Ascending aorta (tissue), 2 donors: ENCODE data around the gene RNF114. TPM values are rescaled to one million over a fixed set of nuclear protein-coding genes. Genes with fewer than 3 reads are reported as not detected.

Experiments used
- DNase-seq, 2 donors: peaks; one replicate each; pipeline ENCODE4 v3.0.0-alpha.2; 2019; ENCODE audit warnings: low spot score in 2 of 2
- H3K27ac ChIP-seq, 2 donors: fragments of 200-600 bp; sonication (generic); one replicate each; pipeline ENCODE4 v1.5.1; 2016 to 2017; ENCODE audit warnings: mild to moderate bottlenecking in 1 of 2
- H3K27me3 ChIP-seq: fragments of 200-600 bp; sonication (generic); one replicate; pipeline ENCODE4 v1.5.1; 2017
- H3K36me3 ChIP-seq, 2 donors: fragments of 200-600 bp; sonication (generic); one replicate each; pipeline ENCODE4 v1.5.1; 2016
- H3K4me1 ChIP-seq, 2 donors: fragments of 200-600 bp; sonication (generic); one replicate each; pipeline ENCODE4 v1.5.1; 2016 to 2017; ENCODE audit warnings: mild to moderate bottlenecking in 1 of 2
- H3K4me3 ChIP-seq, 2 donors: fragments of 200-600 bp; sonication (generic); one replicate each; pipeline ENCODE4 v1.5.1; 2016 to 2017; ENCODE audit warnings: mild to moderate bottlenecking in 1 of 2
- H3K9me3 ChIP-seq, 2 donors: fragments of 200-600 bp; sonication (generic); one replicate each; pipeline ENCODE4 v1.5.1; 2016
- CTCF ChIP-seq, 3 experiments: fragments of 200-600 bp in 2 of 3; fragments of 450-650 bp in 1 of 3; sonication (generic) in 2 of 3; IDR thresholded peaks; one replicate each; pipeline ENCODE4 v1.5.1; 2016 to 2019; ENCODE audit warnings: antibody characterized with exemption in 3 of 3, mild to moderate bottlenecking in 1 of 3, moderate library complexity in 1 of 3
- intact Hi-C: fragments of 100-400 bp; cut with DNase I; formaldehyde crosslinking; loops from one replicate; pipeline ENCODE4 v1.15.1; 2023
- total RNA-seq: library from RNA; depleted of rRNA; stranded (reverse); fragments of >200 nt; gene quantifications from one replicate; pipeline ENCODE4 v1.1.0, GENCODE V29; 2016

Gene RNF114, protein sequence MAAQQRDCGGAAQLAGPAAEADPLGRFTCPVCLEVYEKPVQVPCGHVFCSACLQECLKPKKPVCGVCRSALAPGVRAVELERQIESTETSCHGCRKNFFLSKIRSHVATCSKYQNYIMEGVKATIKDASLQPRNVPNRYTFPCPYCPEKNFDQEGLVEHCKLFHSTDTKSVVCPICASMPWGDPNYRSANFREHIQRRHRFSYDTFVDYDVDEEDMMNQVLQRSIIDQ
- total RNA-seq, result 77.0 TPM

DNA sequence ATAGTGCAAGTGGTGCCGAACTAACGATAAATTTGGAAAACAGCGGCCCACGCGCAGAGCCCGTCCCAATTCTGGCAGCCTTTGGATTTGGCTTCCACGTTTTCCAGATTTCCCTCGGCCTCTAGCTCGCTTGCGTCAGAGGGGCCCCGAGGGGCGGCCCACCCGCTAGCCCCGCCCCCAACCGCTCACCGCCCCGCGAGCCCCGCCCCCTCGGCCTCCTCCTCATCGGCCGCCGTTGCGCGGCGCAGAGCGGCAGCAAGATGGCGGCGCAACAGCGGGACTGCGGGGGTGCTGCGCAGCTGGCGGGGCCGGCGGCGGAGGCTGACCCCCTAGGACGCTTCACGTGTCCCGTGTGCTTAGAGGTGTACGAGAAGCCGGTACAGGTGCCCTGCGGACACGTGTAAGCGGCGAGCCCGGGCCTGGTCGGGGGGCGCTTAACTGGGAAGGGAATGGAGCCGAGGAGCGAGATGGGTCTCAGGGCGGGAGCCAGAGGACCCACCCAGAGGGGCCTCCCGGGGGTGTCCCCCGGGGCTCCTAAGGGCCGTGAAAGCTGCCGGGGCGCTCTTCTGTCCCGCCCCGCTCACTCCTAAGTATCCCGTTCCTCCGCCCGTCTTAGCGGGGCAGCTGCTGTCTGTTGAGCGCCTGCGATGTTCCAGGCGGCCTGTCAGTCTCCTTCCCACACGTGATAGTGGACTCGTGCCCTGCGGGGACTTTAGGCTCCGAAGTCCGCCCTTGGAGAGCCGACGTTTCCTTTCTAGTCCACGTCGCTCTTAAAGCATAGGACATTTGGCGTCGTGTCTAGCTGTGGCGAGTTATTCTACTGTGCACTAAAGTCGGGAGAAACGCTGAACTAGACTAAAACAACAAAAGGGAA, at the start of gene RNF114:
RNF114 (plus strand) TSS at position 245 of the 874 bp plus-strand sequence; CDS start at position 261, 16 bp downstream.
- H3K27me3 ChIP-seq, result no peaks in the 10 kb centered on the region
- peak within 1 kb of the TSS; percentile 86 to 92 for H3K27ac ChIP-seq
- H3K36me3 ChIP-seq, result peaks cover 0 to 7% of the 10 kb centered on the region in 2 donors
- H3K4me1 ChIP-seq, result peaks cover 11 to 22% of the 10 kb centered on the region in 2 donors
- TF ChIP-seq CTCF (IDR thresholded peaks at IDR 0.05), result peak in 1 of 3 experiments; percentile 20
- H3K4me3 ChIP-seq, result peak within 1 kb of the TSS; percentile 86 to 91
- intact Hi-C loops, result loop anchor here (2.0 to 5.0 kb wide), 3 partner anchors 22 to 534 kb away; partner anchors contain the start of gene SPATA2
- peak; percentile 44 to 94 for DNase-seq
- no peaks in the 10 kb centered on the region for H3K9me3 ChIP-seq

GRCh38 chr20:49886571-49887213, 49.5 kb upstream of the RNF114 start:
- H3K27ac ChIP-seq, result peak overlapping the region; percentile 79 to 84
- intact Hi-C loops, result loop anchor here (2.0 to 5.0 kb wide), 3 partner anchors 34 to 344 kb away; partner anchors contain the start of gene SLC9A8

GRCh38 chr20:49887251-49888211, 48.7 kb upstream of the RNF114 start:
- no peaks in the 10 kb centered on the region for H3K27me3 ChIP-seq
- peaks cover 9 to 31% of the 10 kb centered on the region in 2 donors for H3K36me3 ChIP-seq
- no peaks in the 10 kb centered on the region for H3K9me3 ChIP-seq
- H3K4me1 ChIP-seq, result peaks cover 11 to 25% of the 10 kb centered on the region in 2 donors
- no peak for TF ChIP-seq CTCF (IDR thresholded peaks at IDR 0.05)
- DNase-seq, result peak in 1 of 2 donors; percentile 80
- H3K27ac ChIP-seq, result peak overlapping the region; percentile 79 to 84
- intact Hi-C loops, result loop anchor here (1.0 to 5.0 kb wide), 4 partner anchors 35 to 345 kb away; partner anchors contain the start of gene SLC9A8
- H3K4me3 ChIP-seq, result no peak overlapping the region

More at GRCh38 chr20:49886571-49887213, 49.5 kb upstream of the RNF114 start:
- Histone ChIP-seq H3K9me3 (no peaks in the 10 kb centered on the region), H3K4me3 (no peak overlapping the region), H3K27me3 (no peaks in the 10 kb centered on the region), H3K4me1 (peaks cover 7 to 25% of the 10 kb centered on the region in 2 donors), H3K36me3 (peaks cover 9 to 31% of the 10 kb centered on the region in 2 donors)
- TF ChIP-seq CTCF (IDR thresholded peaks at IDR 0.05), result no peak
- peak in 1 of 2 donors; percentile 63 for DNase-seq

- intact Hi-C loops, result loop anchor here (1.0 to 5.0 kb wide), 3 partner anchors 36 to 346 kb away; no protein-coding TSS in a partner anchor
- peak overlapping the region; percentile 79 to 84 for H3K27ac ChIP-seq
These were observed 47.8 kb upstream of the RNF114 start for GRCh38 chr20:49888212-49889000.

More at GRCh38 chr20:49888212-49889000, 47.8 kb upstream of the RNF114 start:
- peaks cover 8 to 29% of the 10 kb centered on the region in 2 donors for H3K36me3 ChIP-seq
- peaks cover 16 to 33% of the 10 kb centered on the region in 2 donors for H3K4me1 ChIP-seq
- H3K4me3 ChIP-seq, result no peak overlapping the region
- H3K27me3 ChIP-seq, result no peaks in the 10 kb centered on the region
- DNase-seq, result no peak
- TF ChIP-seq CTCF (IDR thresholded peaks at IDR 0.05), result peak; percentile 68 to 84 (median 81)
- H3K9me3 ChIP-seq, result no peaks in the 10 kb centered on the region
